HG03342 (cell line): ENCODE measurements around the gene OR5H14.
"Not testable (repeated sequence)": the region's sequence is repeated elsewhere in the genome, so short reads cannot be mapped to it uniquely, and the experiment has no call there.

Source experiments
- ATAC-seq: cut with Tn5 transposase; IDR thresholded peaks from one replicate; pipeline ENCODE4 v1.9.1; 2021; ENCODE audit warnings: mild to moderate bottlenecking, moderate library complexity; ENCODE audit not compliant: unreplicated experiment

Gene OR5H14

GRCh38 chr3:98196293-98196692 lies 49.0 kb downstream of the OR5H14 start:
- not testable (repeated sequence) for ATAC-seq

- no peak for ATAC-seq
Measured at GRCh38 chr3:98199020-98199419, 51.7 kb downstream of the OR5H14 start.
